ENCODE data around the gene ATP4A.

The ATP4A gene

DNA sequence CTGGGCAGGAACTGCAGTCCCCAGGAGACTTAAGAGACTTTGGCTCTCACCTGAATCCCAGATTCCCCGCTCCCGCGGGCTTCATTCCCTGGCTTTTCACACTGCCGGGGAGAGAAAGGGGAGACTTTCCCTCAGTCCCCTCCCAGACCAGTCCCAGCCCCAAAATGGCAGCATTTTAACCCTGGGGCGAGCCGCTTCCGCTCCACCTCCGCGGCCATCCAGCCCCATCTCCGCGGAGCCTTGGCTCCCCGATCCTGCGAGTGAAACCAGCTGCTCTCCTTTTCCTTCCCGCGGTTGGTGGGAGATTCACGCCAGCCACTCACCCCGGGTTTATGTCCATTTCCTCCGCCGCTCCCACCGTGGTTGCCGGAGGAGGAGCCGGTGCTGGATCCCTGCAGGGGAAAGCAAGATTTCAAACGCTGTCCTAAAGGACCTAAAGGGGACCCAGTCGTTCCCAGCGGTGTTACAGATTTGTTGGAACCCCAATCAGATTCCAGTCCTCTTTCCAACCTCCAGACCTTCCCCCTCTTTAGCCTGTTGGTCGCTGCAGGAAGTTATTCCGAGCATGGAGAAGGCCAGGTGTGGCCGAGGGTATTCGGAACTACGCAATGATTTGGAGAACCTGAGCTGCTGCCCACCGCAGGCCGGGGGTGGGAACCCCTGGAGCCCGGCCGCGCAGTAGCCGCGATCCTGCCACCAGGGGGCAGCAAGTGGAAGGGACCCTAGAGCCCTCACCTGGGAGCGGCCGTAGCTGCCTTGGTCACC lies 53.4 kb downstream of the ATP4A start:
- Histone ChIP-seq H3K27ac (ENCODE audit: insufficient read depth in 1 of 2, low read depth in 1 of 2, low read length in 2 of 2, poor library complexity in 1 of 2, severe bottlenecking in 2 of 2) (no peak overlapping the region), H3K9me3 (ENCODE audit: control extremely low read depth in 1 of 5, control insufficient read depth in 4 of 5, insufficient read depth in 2 of 5, low read depth in 1 of 5, low read length in 4 of 5) (no peaks in the 10 kb centered on the region), H3K4me1 (ENCODE audit: control extremely low read depth in 1 of 4, control insufficient read depth in 4 of 4, insufficient read depth in 4 of 4, low read length in 3 of 4) (peaks cover 0 to 19% (median 16%) of the 10 kb centered on the region in 4 experiments), H3K4me3 (ENCODE audit: control insufficient read depth in 1 of 7, extremely low read depth in 1 of 7, insufficient read depth in 4 of 7, low read depth in 2 of 7, low read length in 6 of 7) (peak overlapping the region in 5 of 7 experiments; percentile 1 to 75 (median 52)), H3K27me3 (replicated peaks in 2 of 5; ENCODE audit: control insufficient read depth in 4 of 5, insufficient read depth in 5 of 5, low read length in 4 of 5) (peaks cover 4 to 61% (median 41%) of the 10 kb centered on the region in 5 experiments), H3K36me3 (ENCODE audit: control insufficient read depth in 4 of 4, insufficient read depth in 4 of 4, low read length in 3 of 4) (no peaks in the 10 kb centered on the region)
- peak; percentile 50 to 68 (median 62) for DNase-seq
- WGBS (ENCODE audit: insufficient coverage), result 0% methylated on average over 38 of the region's 39 CpGs
- POLR2A ChIA-PET, result interaction anchor here (0.6 to 0.9 kb wide), 2 partner anchors 237 to 447 kb away, joined by 3 read pairs; no protein-coding TSS in a partner anchor
- CTCF ChIA-PET, result interaction anchor here (0.5 to 3.9 kb wide), 27 partner anchors 9 to 198 kb away, joined by 3 to 16 read pairs (median 4); partner anchors contain the start of genes FFAR1, FFAR3 and KRTDAP

- peak; percentile 17 to 58 (median 45) for DNase-seq
- no peaks in the 10 kb centered on the region for H3K36me3 ChIP-seq (ENCODE audit: control insufficient read depth in 4 of 4, insufficient read depth in 4 of 4, low read length in 3 of 4)
- H3K9me3 ChIP-seq (ENCODE audit: control extremely low read depth in 1 of 5, control insufficient read depth in 4 of 5, insufficient read depth in 2 of 5, low read depth in 1 of 5, low read length in 4 of 5), result no peaks in the 10 kb centered on the region
- H3K27me3 ChIP-seq (replicated peaks in 2 of 5; ENCODE audit: control insufficient read depth in 4 of 5, insufficient read depth in 5 of 5, low read length in 4 of 5), result peaks cover 4 to 57% (median 37%) of the 10 kb centered on the region in 5 experiments
- H3K4me1 ChIP-seq (ENCODE audit: control extremely low read depth in 1 of 4, control insufficient read depth in 4 of 4, insufficient read depth in 4 of 4, low read length in 3 of 4), result peaks cover 0 to 18% (median 16%) of the 10 kb centered on the region in 4 experiments
- POLR2A ChIA-PET, result interaction anchor here (0.6 to 0.9 kb wide), 2 partner anchors 236 to 446 kb away, joined by 3 read pairs; no protein-coding TSS in a partner anchor
- 30% methylated on average over 9 of the region's 12 CpGs for WGBS (ENCODE audit: insufficient coverage)
- H3K27ac ChIP-seq (ENCODE audit: insufficient read depth in 1 of 2, low read depth in 1 of 2, low read length in 2 of 2, poor library complexity in 1 of 2, severe bottlenecking in 2 of 2), result no peak overlapping the region
- peak overlapping the region in 2 of 7 experiments; percentile 52 to 75 for H3K4me3 ChIP-seq (ENCODE audit: control insufficient read depth in 1 of 7, extremely low read depth in 1 of 7, insufficient read depth in 4 of 7, low read depth in 2 of 7, low read length in 6 of 7)
- CTCF ChIA-PET, result interaction anchor here (0.6 to 3.9 kb wide), 11 partner anchors 10 to 151 kb away, joined by 3 to 12 read pairs (median 4); partner anchors contain the start of gene FFAR3
These were observed 54.3 kb downstream of the ATP4A start for GRCh38 chr19:35509018-35509652.

GRCh38 chr19:35508129-35508528 lies 55.3 kb downstream of the ATP4A start:
- 100% methylated on average over 1 of the region's 3 CpGs for WGBS (ENCODE audit: insufficient coverage)
- Histone ChIP-seq H3K27me3 (replicated peaks in 2 of 5; ENCODE audit: control insufficient read depth in 4 of 5, insufficient read depth in 5 of 5, low read length in 4 of 5) (peaks cover 4 to 48% (median 31%) of the 10 kb centered on the region in 5 experiments), H3K27ac (ENCODE audit: insufficient read depth in 1 of 2, low read depth in 1 of 2, low read length in 2 of 2, poor library complexity in 1 of 2, severe bottlenecking in 2 of 2) (no peak overlapping the region), H3K9me3 (ENCODE audit: control extremely low read depth in 1 of 5, control insufficient read depth in 4 of 5, insufficient read depth in 2 of 5, low read depth in 1 of 5, low read length in 4 of 5) (no peaks in the 10 kb centered on the region), H3K36me3 (ENCODE audit: control insufficient read depth in 4 of 4, insufficient read depth in 4 of 4, low read length in 3 of 4) (no peaks in the 10 kb centered on the region), H3K4me1 (ENCODE audit: control extremely low read depth in 1 of 4, control insufficient read depth in 4 of 4, insufficient read depth in 4 of 4, low read length in 3 of 4) (peaks cover 0 to 18% (median 15%) of the 10 kb centered on the region in 4 experiments), H3K4me3 (ENCODE audit: control insufficient read depth in 1 of 7, extremely low read depth in 1 of 7, insufficient read depth in 4 of 7, low read depth in 2 of 7, low read length in 6 of 7) (no peak overlapping the region)
- CTCF ChIA-PET, result interaction anchor here (0.8 to 3.9 kb wide), 8 partner anchors 9 to 84 kb away, joined by 3 to 12 read pairs (median 4); no protein-coding TSS in a partner anchor
- POLR2A ChIA-PET, result no interaction called here
- DNase-seq, result no peak

DNA sequence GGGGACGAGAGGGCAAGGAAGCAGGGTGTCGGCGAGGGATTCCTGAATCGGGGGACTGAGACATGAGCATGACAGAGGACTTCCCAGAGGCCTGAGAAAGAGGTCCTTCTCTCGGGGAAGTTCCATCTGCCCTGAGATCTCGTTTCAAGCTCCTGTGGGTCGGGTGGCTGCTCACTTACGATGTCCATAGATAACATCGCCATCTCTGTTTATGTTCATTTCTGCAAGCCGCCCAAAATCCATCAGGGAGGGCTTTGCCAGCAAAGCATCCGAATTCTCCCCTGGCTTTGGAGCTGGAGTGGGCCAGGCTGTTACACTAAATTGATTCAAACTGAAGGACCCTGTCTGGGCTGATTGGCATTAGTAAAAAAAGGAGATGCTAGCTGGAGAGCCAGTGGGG lies 55.9 kb downstream of the ATP4A start:
- CTCF ChIA-PET, result interaction anchor here (0.8 to 3.9 kb wide), 5 partner anchors 9 to 66 kb away, joined by 3 to 12 read pairs (median 4); no protein-coding TSS in a partner anchor
- Histone ChIP-seq H3K9me3 (ENCODE audit: control extremely low read depth in 1 of 5, control insufficient read depth in 4 of 5, insufficient read depth in 2 of 5, low read depth in 1 of 5, low read length in 4 of 5) (no peaks in the 10 kb centered on the region), H3K36me3 (ENCODE audit: control insufficient read depth in 4 of 4, insufficient read depth in 4 of 4, low read length in 3 of 4) (no peaks in the 10 kb centered on the region), H3K27me3 (replicated peaks in 2 of 5; ENCODE audit: control insufficient read depth in 4 of 5, insufficient read depth in 5 of 5, low read length in 4 of 5) (peaks cover 4 to 44% (median 27%) of the 10 kb centered on the region in 5 experiments), H3K27ac (ENCODE audit: insufficient read depth in 1 of 2, low read depth in 1 of 2, low read length in 2 of 2, poor library complexity in 1 of 2, severe bottlenecking in 2 of 2) (no peak overlapping the region), H3K4me3 (ENCODE audit: control insufficient read depth in 1 of 7, extremely low read depth in 1 of 7, insufficient read depth in 4 of 7, low read depth in 2 of 7, low read length in 6 of 7) (no peak overlapping the region), H3K4me1 (ENCODE audit: control extremely low read depth in 1 of 4, control insufficient read depth in 4 of 4, insufficient read depth in 4 of 4, low read length in 3 of 4) (peaks cover 0 to 18% (median 15%) of the 10 kb centered on the region in 4 experiments)
- POLR2A ChIA-PET, result no interaction called here
- no peak for DNase-seq
- WGBS (ENCODE audit: insufficient coverage), result 82% methylated on average over 10 of the region's 11 CpGs

- WGBS (ENCODE audit: insufficient coverage), result 79% methylated on average over 3 of the region's 7 CpGs
- DNase-seq, result no peak
- ChIA-PET POLR2A (no interaction called here), CTCF (interaction anchor here (0.9 to 2.7 kb wide), 4 partner anchors 10 to 153 kb away, joined by 3 to 8 read pairs (median 6); no protein-coding TSS in a partner anchor)
- no peak overlapping the region for H3K27ac ChIP-seq (ENCODE audit: insufficient read depth in 1 of 2, low read depth in 1 of 2, low read length in 2 of 2, poor library complexity in 1 of 2, severe bottlenecking in 2 of 2)
- no peaks in the 10 kb centered on the region for H3K9me3 ChIP-seq (ENCODE audit: control extremely low read depth in 1 of 5, control insufficient read depth in 4 of 5, insufficient read depth in 2 of 5, low read depth in 1 of 5, low read length in 4 of 5)
- no peak overlapping the region for H3K4me3 ChIP-seq (ENCODE audit: control insufficient read depth in 1 of 7, extremely low read depth in 1 of 7, insufficient read depth in 4 of 7, low read depth in 2 of 7, low read length in 6 of 7)
- peaks cover 0 to 18% (median 15%) of the 10 kb centered on the region in 4 experiments for H3K4me1 ChIP-seq (ENCODE audit: control extremely low read depth in 1 of 4, control insufficient read depth in 4 of 4, insufficient read depth in 4 of 4, low read length in 3 of 4)
- peaks cover 4 to 37% (median 23%) of the 10 kb centered on the region in 5 experiments for H3K27me3 ChIP-seq (replicated peaks in 2 of 5; ENCODE audit: control insufficient read depth in 4 of 5, insufficient read depth in 5 of 5, low read length in 4 of 5)
- H3K36me3 ChIP-seq (ENCODE audit: control insufficient read depth in 4 of 4, insufficient read depth in 4 of 4, low read length in 3 of 4), result no peaks in the 10 kb centered on the region
These were observed 57.4 kb downstream of the ATP4A start for GRCh38 chr19:35506011-35506410.

GRCh38 chr19:35502751-35503150 lies 60.7 kb downstream of the ATP4A start:
- no peaks in the 10 kb centered on the region for H3K9me3 ChIP-seq (ENCODE audit: control extremely low read depth in 1 of 5, control insufficient read depth in 4 of 5, insufficient read depth in 2 of 5, low read depth in 1 of 5, low read length in 4 of 5)
- peaks cover 0 to 15% (median 3%) of the 10 kb centered on the region in 5 experiments for H3K27me3 ChIP-seq (replicated peaks in 2 of 5; ENCODE audit: control insufficient read depth in 4 of 5, insufficient read depth in 5 of 5, low read length in 4 of 5)
- no CpG with 5 or more reads among the region's 4 CpGs for WGBS (ENCODE audit: insufficient coverage)
- CTCF ChIA-PET, result interaction anchor here (0.6 to 1.6 kb wide), 2 partner anchors 12 to 45 kb away, joined by 3 to 5 read pairs; no protein-coding TSS in a partner anchor
- H3K27ac ChIP-seq (ENCODE audit: insufficient read depth in 1 of 2, low read depth in 1 of 2, low read length in 2 of 2, poor library complexity in 1 of 2, severe bottlenecking in 2 of 2), result no peak overlapping the region
- no peaks in the 10 kb centered on the region for H3K4me1 ChIP-seq (ENCODE audit: control extremely low read depth in 1 of 4, control insufficient read depth in 4 of 4, insufficient read depth in 4 of 4, low read length in 3 of 4)
- POLR2A ChIA-PET, result no interaction called here
- no peak overlapping the region for H3K4me3 ChIP-seq (ENCODE audit: control insufficient read depth in 1 of 7, extremely low read depth in 1 of 7, insufficient read depth in 4 of 7, low read depth in 2 of 7, low read length in 6 of 7)
- H3K36me3 ChIP-seq (ENCODE audit: control insufficient read depth in 4 of 4, insufficient read depth in 4 of 4, low read length in 3 of 4), result no peaks in the 10 kb centered on the region
- no peak for DNase-seq
